T-helper 17 cell (primary cell): ENCODE results near the gene ABAT. TPM values are rescaled to one million over a fixed set of nuclear protein-coding genes. Genes with fewer than 3 reads are reported as not detected.

ENCODE experiments used
- ATAC-seq: fragments of 150-1000 bp; cut with Tn5 transposase; 2 replicates; pipeline ENCODE4 v1.10.0; 2021; ENCODE audit warnings: mild to moderate bottlenecking, moderate library complexity
- DNase-seq, 3 donors: peaks; one replicate each; pipeline versions ENCODE4 v3.0.0 to v3.0.0-alpha.2; 2020 to 2021
- H3K9me3 ChIP-seq: one replicate; pipeline ENCODE4 v1.7.0; 2013; ENCODE audit warnings: low read length, mild to moderate bottlenecking; ENCODE audit not compliant: control insufficient read depth, poor library complexity, severe bottlenecking
- H3K27ac Mint-ChIP-seq: one replicate; pipeline ENCODE4 v1.8.0; 2022; ENCODE audit warnings: mild to moderate bottlenecking, moderate library complexity, mixed read lengths
- H3K27me3 Mint-ChIP-seq: one replicate; pipeline ENCODE4 v1.8.0; 2022; ENCODE audit warnings: mixed read lengths
- H3K36me3 Mint-ChIP-seq: one replicate; pipeline ENCODE4 v1.8.0; 2022; ENCODE audit warnings: low read depth, mixed read lengths
- H3K4me1 Mint-ChIP-seq: one replicate; pipeline ENCODE4 v1.8.0; 2022; ENCODE audit warnings: mild to moderate bottlenecking, mixed read lengths
- H3K4me3 Mint-ChIP-seq: one replicate; pipeline ENCODE4 v1.8.0; 2022; ENCODE audit warnings: mild to moderate bottlenecking, moderate library complexity, mixed read lengths
- total RNA-seq, 4 donors: library from RNA in 2 of 4; stranded (reverse) in 2 of 4; gene quantifications; one replicate each; pipeline ENCODE4 v1.2.3 and lab custom pipeline; 2022 to 2026

Gene ABAT
- total RNA-seq, 2 donors from 2014 or later, result 8.7 to 9.5 TPM

DNA sequence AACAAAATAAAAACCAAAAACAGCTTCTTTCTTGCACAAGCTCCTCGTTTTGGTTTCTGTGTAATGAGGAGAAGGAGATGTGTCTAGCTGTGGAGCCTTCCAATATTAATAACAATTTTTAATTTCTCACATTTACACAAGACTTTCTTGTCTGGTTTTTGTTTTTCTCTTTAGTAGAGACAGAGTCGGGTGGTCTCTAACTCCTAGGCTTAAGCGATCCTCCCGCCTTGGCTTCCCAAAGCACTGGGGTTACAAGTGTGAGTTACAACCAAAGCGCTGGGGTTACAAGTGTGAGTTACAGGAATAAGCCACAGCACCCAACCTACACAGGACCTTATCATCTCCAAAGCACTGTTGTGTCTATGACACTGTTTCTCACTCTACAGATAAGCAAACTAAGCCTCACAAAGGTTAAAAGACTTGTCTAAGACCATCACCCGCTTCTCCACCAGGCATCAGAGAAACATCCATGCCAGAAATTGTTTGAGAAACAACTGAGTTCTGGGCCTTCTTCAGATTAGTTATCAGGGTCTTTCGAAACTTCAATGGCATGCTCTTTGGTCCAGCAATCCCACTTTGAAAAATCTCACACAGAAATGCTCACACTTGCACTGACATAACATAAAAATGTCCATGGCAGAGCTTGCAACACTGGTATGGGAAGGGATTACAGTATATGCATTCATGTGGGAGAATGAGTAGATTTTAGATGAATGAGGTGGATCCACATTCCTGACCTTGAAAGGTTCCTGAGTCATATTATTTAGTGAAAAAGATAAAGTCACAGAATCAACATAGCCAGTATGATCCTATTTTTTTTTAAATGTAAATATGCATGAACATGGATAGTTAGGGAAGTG, 3.9 kb downstream of the ABAT start:
- ATAC-seq, result no peak
- DNase-seq, result no peak
- peaks cover 2% of the 10 kb centered on the region for H3K36me3 Mint-ChIP-seq
- H3K27ac Mint-ChIP-seq, result no peak overlapping the region
- no peaks in the 10 kb centered on the region for H3K27me3 Mint-ChIP-seq
- H3K4me1 Mint-ChIP-seq, result peaks cover 15% of the 10 kb centered on the region
- no peak overlapping the region for H3K4me3 Mint-ChIP-seq
- H3K9me3 ChIP-seq, result no peaks in the 10 kb centered on the region

DNA sequence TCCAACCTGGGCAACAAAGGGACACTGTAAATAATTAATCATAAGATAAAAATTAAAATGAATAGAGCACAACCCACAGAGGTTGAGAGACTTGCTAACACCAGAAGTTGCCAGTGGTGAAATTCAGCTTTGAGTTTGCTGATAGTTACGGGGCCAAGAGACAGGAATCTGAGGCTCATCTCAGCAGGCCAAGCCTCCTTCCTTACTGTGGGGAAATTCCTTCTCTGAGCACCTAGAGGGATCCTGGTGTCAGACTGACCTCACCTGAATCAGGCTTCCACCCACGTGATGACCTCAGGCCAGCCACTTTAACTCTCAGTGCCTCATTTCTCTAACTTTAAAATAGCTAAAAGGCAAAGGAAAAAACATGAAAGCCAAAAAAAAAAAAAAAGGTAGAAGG, 4.7 kb downstream of the ABAT start:
- Mint-ChIP-seq H3K4me1 (peaks cover 16% of the 10 kb centered on the region), H3K4me3 (no peak overlapping the region), H3K27ac (no peak overlapping the region), H3K36me3 (peaks cover 5% of the 10 kb centered on the region), H3K27me3 (no peaks in the 10 kb centered on the region)
- DNase-seq (no peak), ATAC-seq (no peak)
- no peaks in the 10 kb centered on the region for H3K9me3 ChIP-seq

DNA sequence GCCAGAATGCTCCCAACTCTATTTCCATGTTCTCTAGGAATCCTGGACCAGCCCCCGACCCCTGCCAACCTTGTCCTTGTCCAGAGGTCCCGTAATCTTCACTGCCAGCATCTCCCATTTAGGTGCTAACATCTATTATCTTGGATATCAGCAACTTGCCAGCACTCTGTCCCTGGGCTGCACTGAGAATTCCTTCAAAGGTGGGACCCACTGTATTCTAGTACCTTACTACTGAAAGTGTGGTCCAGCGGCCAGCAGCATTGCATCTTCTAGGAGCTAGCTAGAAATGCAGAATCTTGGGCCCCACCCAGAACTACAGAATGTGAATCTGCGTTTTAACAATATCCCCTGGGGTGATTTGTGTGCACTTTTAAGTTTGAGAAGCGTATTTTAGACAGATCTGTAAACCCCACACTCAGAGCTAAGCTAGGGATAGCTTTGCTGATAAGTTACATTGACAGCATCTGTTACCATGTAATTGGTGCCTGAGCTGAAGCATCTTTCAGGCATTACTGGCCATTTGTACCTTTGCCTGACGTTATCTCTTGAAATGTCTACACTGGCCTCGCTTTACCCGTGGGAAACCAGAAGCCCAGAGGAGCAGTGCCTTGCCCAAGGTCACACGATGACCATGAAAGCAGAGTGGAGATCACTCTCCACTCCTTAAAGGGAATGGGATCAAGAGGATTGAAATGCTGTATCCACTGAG, 8.3 kb downstream of the ABAT start:
- Mint-ChIP-seq H3K27ac (no peak overlapping the region), H3K27me3 (no peaks in the 10 kb centered on the region), H3K4me1 (peaks cover 9% of the 10 kb centered on the region), H3K4me3 (no peak overlapping the region), H3K36me3 (peaks cover 7% of the 10 kb centered on the region)
- DNase-seq (no peak), ATAC-seq (no peak)
- no peaks in the 10 kb centered on the region for H3K9me3 ChIP-seq

DNA sequence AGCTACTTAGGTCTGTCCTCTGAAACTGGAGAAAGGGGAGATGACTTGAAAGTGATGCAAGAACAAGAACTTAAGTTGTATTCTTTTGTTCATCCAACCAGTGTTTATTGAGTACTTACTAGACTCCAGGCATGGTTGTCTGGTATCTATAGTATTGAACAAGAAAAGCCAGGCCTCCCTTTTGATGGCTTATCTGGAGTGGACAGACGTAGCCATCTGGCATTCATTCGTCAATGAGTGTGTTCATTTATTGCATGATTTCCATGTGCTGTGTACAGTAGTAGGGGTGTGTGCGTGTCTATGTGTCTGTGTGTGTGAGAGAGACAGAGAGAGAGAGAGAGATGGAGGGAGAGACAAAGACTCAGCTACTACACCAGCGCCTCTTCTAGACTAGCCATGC, 9.2 kb downstream of the ABAT start:
- Mint-ChIP-seq H3K4me3 (no peak overlapping the region), H3K27ac (no peak overlapping the region), H3K36me3 (peaks cover 7% of the 10 kb centered on the region), H3K4me1 (peaks cover 9% of the 10 kb centered on the region), H3K27me3 (no peaks in the 10 kb centered on the region)
- DNase-seq (no peak), ATAC-seq (no peak)
- no peaks in the 10 kb centered on the region for H3K9me3 ChIP-seq

DNA sequence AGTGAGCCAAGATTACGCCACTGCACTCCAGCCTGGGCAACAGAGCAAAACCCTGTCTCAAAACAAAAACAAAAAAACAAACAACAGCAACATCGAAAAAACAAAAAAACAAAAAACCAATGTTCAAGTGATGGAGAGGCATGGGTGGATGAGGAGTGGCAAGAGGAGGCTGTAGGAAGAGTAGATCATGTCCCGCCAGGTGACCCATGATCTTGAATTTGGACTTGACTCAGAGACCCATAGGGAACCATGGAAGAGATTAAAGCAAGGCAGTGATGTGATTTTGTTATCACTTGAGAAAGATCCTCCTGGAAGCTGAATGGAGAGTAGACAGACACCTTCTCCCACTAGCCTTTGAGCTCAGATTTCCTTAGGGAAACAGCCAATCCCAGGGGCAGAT, 11.2 kb downstream of the ABAT start:
- no peak for DNase-seq
- Mint-ChIP-seq H3K4me3 (no peak overlapping the region), H3K4me1 (peaks cover 9% of the 10 kb centered on the region), H3K27me3 (no peaks in the 10 kb centered on the region), H3K36me3 (peaks cover 12% of the 10 kb centered on the region), H3K27ac (no peak overlapping the region)
- no peaks in the 10 kb centered on the region for H3K9me3 ChIP-seq
- no peak for ATAC-seq

DNA sequence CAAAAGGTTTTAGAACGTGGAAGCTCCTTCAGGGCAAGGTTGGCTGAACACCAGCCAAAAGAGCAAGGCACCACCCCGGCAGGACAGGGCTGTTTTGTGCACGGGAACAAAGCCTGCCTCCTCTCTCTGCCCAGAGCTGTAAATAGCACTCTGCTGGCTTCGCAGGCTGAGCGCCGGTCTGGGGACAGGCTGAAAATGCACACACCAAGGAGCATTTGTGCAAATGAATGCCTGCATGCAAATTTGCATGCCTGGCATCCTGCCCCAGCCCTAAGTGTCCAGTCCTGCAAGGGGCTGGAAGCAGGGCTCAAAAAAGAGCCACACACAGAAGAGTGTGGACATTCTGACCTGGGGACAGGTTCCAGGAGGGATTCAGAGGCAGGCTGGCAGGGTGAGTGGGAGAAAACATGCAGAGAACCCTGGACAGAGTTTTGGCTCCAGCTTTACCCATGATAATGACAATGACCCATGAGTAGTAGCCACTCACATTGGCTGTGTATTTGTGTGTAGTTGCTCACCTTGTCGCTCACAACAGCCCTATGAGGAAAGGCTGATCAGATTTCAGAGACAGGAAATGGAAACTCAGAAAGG, 11.7 kb downstream of the ABAT start:
- peaks cover 16% of the 10 kb centered on the region for H3K36me3 Mint-ChIP-seq
- H3K27ac Mint-ChIP-seq, result no peak overlapping the region
- H3K4me3 Mint-ChIP-seq, result no peak overlapping the region
- H3K27me3 Mint-ChIP-seq, result no peaks in the 10 kb centered on the region
- ATAC-seq (no peak), DNase-seq (no peak)
- peaks cover 9% of the 10 kb centered on the region for H3K4me1 Mint-ChIP-seq
- no peaks in the 10 kb centered on the region for H3K9me3 ChIP-seq

DNA sequence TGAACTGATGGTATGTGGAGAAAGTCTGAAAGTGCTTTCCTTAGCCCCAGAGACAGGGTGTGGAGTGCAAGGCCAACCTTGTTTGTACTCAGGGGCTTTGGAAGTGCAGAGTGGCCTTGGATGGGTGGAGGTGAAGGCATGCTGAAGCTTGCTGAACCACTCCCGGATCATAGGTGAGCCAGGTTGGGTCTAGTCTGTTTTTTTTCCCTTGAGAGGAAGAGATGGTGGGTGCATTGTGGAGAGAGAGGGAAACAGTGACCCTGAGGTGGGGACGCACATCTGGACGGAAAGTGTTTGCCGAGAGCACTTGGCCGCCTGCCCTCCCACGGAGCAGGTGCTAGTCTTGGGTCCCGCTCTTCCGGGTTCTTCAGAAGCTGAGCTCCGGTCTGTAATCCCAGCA, 12.5 kb downstream of the ABAT start:
- peaks cover 9% of the 10 kb centered on the region for H3K4me1 Mint-ChIP-seq
- H3K27me3 Mint-ChIP-seq, result no peaks in the 10 kb centered on the region
- ATAC-seq (no peak), DNase-seq (no peak)
- no peak overlapping the region for H3K4me3 Mint-ChIP-seq
- no peak overlapping the region for H3K27ac Mint-ChIP-seq
- H3K9me3 ChIP-seq, result no peaks in the 10 kb centered on the region
- peaks cover 16% of the 10 kb centered on the region for H3K36me3 Mint-ChIP-seq

DNA sequence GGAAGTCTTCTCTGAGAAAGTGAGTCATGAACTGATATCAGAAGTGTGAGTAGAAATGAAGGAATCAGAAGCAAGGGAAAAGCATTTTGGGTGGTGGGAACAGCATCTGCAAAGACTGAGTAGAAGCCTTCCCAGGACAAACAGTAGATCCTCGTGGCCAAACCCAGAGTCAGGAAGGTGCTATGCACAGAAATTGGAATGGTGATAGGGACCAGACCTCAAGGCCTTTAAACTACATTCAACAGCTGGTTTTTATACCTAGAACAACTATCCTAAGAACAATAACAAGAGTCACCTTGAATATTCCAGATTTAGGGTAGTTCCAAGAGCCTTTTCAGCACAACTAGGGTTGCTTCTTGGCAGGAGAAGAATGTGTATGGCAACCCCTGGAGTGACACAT, 15.3 kb downstream of the ABAT start:
- Mint-ChIP-seq H3K27me3 (no peaks in the 10 kb centered on the region), H3K36me3 (peaks cover 14% of the 10 kb centered on the region), H3K4me3 (no peak overlapping the region), H3K27ac (no peak overlapping the region), H3K4me1 (peaks cover 3% of the 10 kb centered on the region)
- no peak for DNase-seq
- H3K9me3 ChIP-seq, result no peaks in the 10 kb centered on the region
- no peak for ATAC-seq

DNA sequence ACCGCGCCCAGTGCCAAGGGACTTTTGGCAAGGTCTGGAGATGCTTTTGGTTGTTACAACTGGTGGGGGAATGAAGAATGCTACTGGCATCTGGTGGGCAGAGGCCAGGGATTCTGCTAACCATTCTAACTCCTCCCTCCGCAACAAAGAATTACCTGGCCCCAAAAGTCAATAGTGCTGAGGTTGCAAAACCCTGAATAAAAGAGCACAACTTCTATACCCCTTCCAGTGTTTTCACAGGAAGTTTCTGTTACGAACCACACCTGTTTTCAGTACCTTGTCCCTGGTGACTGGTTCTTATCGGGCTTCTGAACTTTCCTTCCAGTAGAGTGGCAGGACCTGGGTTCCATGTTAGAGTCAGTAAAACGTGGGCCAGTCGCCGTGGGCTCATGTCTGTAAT, 17.3 kb downstream of the ABAT start:
- DNase-seq, result no peak
- no peaks in the 10 kb centered on the region for H3K27me3 Mint-ChIP-seq
- no peak overlapping the region for H3K27ac Mint-ChIP-seq
- no peaks in the 10 kb centered on the region for H3K9me3 ChIP-seq
- H3K36me3 Mint-ChIP-seq, result peaks cover 12% of the 10 kb centered on the region
- H3K4me1 Mint-ChIP-seq, result peaks cover under 1% of the 10 kb centered on the region
- no peak overlapping the region for H3K4me3 Mint-ChIP-seq
- ATAC-seq, result no peak

DNA sequence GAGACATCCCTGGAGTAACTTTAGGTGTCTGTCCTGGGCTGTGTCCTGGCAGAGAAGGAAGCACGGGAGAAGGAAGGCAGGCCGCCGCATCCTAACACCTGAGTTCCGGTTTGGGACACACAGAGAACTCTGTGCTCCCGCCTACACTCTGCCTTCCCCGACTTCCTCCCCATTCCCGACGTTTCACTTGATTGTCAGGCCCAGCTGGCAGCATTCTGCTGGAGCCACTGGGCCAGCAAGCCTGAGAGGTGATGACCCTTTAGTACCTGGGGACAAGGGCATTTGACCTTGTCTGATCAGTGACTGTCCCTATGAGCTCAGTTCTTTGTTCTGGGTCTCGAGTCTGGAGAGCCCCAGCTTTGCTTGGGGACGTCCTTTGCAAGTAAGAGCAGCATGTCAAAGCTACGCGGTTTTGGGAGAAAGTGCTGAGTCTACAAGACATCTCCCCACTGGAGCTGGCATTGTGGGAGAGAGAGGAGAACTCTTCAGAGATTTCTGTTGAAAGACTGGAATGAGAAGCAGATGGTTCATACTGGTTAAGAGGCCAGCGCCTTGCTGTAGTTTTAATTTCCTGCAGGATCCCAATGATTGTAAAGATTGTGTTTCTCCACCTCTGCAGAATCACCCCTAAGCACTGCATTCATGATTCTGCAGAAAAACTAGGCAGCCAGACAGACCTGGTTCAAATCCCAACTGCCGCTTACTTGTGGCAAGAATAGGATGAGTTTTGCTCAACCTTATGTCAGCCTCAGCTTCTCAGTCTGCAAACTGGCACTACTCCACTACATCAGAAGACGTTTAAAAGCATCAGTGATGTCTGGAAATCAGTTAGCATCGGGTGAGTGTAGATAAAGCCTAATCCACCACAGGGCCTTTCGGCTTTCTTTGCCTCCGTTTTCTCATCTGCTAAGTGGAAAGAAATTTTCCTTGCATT, 20.6 kb downstream of the ABAT start:
- H3K36me3 Mint-ChIP-seq, result peaks cover 11% of the 10 kb centered on the region
- H3K4me3 Mint-ChIP-seq, result no peak overlapping the region
- DNase-seq, result no peak
- no peak for ATAC-seq
- no peaks in the 10 kb centered on the region for H3K9me3 ChIP-seq
- no peak overlapping the region for H3K27ac Mint-ChIP-seq
- H3K4me1 Mint-ChIP-seq, result peaks cover 7% of the 10 kb centered on the region
- no peaks in the 10 kb centered on the region for H3K27me3 Mint-ChIP-seq

DNA sequence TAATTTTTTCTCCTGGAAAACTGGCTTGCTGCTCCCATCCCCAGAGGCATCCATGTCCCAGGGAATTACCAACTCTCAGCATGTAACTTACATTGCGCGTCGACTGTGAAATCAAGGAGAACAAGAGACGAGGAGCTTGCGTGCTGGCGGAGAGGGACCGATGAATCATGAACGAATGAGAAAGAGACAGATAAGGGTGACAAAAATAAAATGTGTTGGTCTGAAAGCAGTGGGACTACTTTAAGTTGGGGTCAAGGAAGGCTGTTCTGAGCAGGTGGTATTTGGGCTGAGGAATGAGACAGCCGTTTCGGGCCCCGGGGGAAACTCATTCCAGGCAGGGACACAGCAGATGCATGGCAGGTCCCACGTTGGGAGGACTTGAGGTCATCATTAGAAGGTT, 22.5 kb downstream of the ABAT start:
- no peaks in the 10 kb centered on the region for H3K9me3 ChIP-seq
- peaks cover 7% of the 10 kb centered on the region for H3K36me3 Mint-ChIP-seq
- ATAC-seq, result no peak
- H3K4me1 Mint-ChIP-seq, result peaks cover 7% of the 10 kb centered on the region
- no peak overlapping the region for H3K4me3 Mint-ChIP-seq
- peak overlapping the region; percentile 14 for H3K27ac Mint-ChIP-seq
- no peak for DNase-seq
- no peaks in the 10 kb centered on the region for H3K27me3 Mint-ChIP-seq

DNA sequence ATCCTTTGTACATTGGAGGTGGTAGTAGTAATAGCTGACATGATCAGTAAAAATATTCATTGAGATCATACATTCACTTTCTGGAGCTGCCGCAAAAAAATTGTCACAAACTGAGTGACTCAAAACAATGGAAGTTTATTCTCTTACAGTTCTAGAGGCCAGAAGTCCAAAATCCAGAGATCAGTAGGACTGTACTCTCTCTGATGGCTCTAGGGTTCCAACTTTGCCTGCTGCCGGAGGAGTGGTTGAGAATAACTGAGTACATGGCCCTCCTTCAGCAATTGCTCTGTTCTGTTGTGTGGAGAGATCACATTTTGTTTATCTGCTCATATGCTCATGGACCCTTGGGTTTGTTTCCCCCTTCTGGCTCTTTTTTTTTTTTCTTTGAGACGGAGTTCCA, 23.5 kb downstream of the ABAT start:
- DNase-seq, result no peak
- H3K4me3 Mint-ChIP-seq, result no peak overlapping the region
- H3K36me3 Mint-ChIP-seq, result peaks cover 8% of the 10 kb centered on the region
- no peak for ATAC-seq
- no peak overlapping the region for H3K27ac Mint-ChIP-seq
- peaks cover 7% of the 10 kb centered on the region for H3K4me1 Mint-ChIP-seq
- no peaks in the 10 kb centered on the region for H3K27me3 Mint-ChIP-seq
- H3K9me3 ChIP-seq, result no peaks in the 10 kb centered on the region

DNA sequence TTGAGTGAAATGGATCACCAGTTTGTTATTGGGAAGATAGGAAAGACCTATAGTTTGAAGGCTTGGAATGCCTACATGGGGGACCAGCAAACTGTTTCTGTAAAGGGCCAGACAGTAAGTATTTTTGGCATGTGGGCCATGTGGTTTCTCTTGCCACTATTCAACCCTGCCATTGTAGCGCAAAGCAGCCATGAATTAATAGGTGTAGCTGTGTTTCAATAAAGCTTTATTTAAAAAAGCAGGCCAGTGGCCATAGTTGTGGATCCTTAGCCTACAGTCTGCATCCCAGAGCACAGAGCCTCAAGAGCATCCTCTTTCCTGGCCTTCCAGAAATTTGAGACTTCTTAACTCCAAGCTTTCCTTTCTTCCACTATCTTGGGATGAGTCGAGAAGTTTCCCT, 29.3 kb downstream of the ABAT start:
- Mint-ChIP-seq H3K4me1 (peaks cover 5% of the 10 kb centered on the region), H3K4me3 (no peak overlapping the region), H3K27ac (no peak overlapping the region), H3K36me3 (peaks cover 6% of the 10 kb centered on the region), H3K27me3 (no peaks in the 10 kb centered on the region)
- H3K9me3 ChIP-seq, result no peaks in the 10 kb centered on the region
- DNase-seq (no peak), ATAC-seq (no peak)
